Stimulated activated CD4-positive, alpha-beta T cell treated with anti-CD3 and anti-CD28 coated beads, TNF-alpha, amount 100 ng/mL, for 48 hours (primary cell): Measurements from ENCODE around the gene CACNA1D.

Experiments
- DNase-seq, 3 donors: peaks; one replicate each; pipeline ENCODE4 v3.0.0-alpha.2; 2020; ENCODE audit warnings: low read depth in 3 of 3

CACNA1D gene

GRCh38 chr3:53691349-53691748 is 196.9 kb downstream of the CACNA1D start:
- no peak for DNase-seq

GRCh38 chr3:53691885-53692284 is 197.5 kb downstream of the CACNA1D start:
- DNase-seq: no peak

- DNase-seq: no peak
These were observed 199.0 kb downstream of the CACNA1D start for GRCh38 chr3:53693451-53693850.

GRCh38 chr3:53694046-53694445 is 199.6 kb downstream of the CACNA1D start:
- no peak for DNase-seq

GRCh38 chr3:53694666-53695323 is 200.4 kb downstream of the CACNA1D start:
- no peak for DNase-seq

- no peak for DNase-seq
These were observed 200.9 kb downstream of the CACNA1D start for GRCh38 chr3:53695324-53695690.

- DNase-seq: no peak
These were observed 202.2 kb downstream of the CACNA1D start for GRCh38 chr3:53696401-53697172.

GRCh38 chr3:53700441-53700840 is 206.0 kb downstream of the CACNA1D start:
- no peak for DNase-seq

GRCh38 chr3:53702776-53703530 is 208.5 kb downstream of the CACNA1D start:
- no peak for DNase-seq

- no peak for DNase-seq
These were observed 209.4 kb downstream of the CACNA1D start for GRCh38 chr3:53703630-53704362.

- DNase-seq: no peak
These were observed 209.9 kb downstream of the CACNA1D start for GRCh38 chr3:53704363-53704725.

GRCh38 chr3:53705024-53705745 is 210.8 kb downstream of the CACNA1D start:
- no peak for DNase-seq

GRCh38 chr3:53705774-53706173 is 211.4 kb downstream of the CACNA1D start:
- DNase-seq: no peak

- DNase-seq: no peak
These were observed 212.8 kb downstream of the CACNA1D start for GRCh38 chr3:53707222-53707621.

- no peak for DNase-seq
These were observed 213.7 kb downstream of the CACNA1D start for GRCh38 chr3:53708001-53708621.

GRCh38 chr3:53709256-53709655 is 214.8 kb downstream of the CACNA1D start:
- no peak for DNase-seq

GRCh38 chr3:53709860-53710674 is 215.7 kb downstream of the CACNA1D start:
- peak; percentile 25 to 50 (median 48) for DNase-seq

- DNase-seq: no peak
These were observed 217.0 kb downstream of the CACNA1D start for GRCh38 chr3:53711387-53711786.

- no peak for DNase-seq
These were observed 218.5 kb downstream of the CACNA1D start for GRCh38 chr3:53712817-53713388.

GRCh38 chr3:53713626-53714025 is 219.2 kb downstream of the CACNA1D start:
- no peak for DNase-seq
